GM12874 (cell line): ENCODE measurements around the gene SCRG1.

Experiments
- CTCF ChIP-seq: IDR thresholded peaks from 2 replicates; pipeline ENCODE4 v1.5.1; 2011; ENCODE audit warnings: low read depth, mild to moderate bottlenecking, control low read depth, low read length, moderate library complexity; ENCODE audit not compliant: insufficient read depth

SCRG1 gene

GRCh38 chr4:173411106-173411693 is 12.3 kb upstream of the SCRG1 start:
- TF ChIP-seq CTCF: no peak

- TF ChIP-seq CTCF: no peak
Observed at GRCh38 chr4:173410079-173410478, 11.2 kb upstream of the SCRG1 start.

DNA sequence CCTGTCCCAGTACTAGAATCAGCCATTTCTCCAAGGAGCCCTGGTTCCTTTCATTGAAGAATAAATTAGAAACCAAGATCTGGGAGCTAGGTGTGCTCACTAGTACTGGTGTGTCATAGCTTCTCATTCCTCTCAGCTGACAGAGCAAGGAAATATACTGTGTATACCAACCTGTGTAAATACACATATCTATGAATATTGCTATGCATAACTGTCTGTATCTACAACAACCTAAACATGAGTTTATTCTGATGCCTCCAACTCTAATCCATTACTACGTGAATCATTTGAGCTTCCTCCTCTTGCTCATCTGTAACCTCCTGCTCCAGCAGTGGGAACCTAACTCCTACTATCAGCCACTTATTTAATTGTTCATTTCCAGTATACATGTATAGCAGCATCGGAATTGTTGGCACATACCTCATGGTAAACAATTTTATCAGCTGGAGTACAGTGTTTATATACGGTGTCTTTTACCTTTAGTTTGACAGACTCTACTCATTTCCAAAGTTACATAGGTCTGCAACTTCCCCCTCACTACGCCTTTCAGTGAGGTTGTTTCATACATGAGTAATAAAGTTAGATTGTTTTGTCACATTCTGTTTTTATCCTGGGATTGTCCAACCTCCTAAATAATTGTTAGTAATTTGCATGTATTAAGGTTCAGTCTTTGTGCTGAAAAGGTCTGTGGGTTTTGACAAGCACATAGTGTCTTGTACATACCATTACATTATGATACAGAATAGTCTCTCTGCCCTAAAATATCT is 7.1 kb upstream of the SCRG1 start:
- TF ChIP-seq CTCF: no peak

GRCh38 chr4:173404296-173404865 is 5.5 kb upstream of the SCRG1 start:
- TF ChIP-seq CTCF: no peak

DNA sequence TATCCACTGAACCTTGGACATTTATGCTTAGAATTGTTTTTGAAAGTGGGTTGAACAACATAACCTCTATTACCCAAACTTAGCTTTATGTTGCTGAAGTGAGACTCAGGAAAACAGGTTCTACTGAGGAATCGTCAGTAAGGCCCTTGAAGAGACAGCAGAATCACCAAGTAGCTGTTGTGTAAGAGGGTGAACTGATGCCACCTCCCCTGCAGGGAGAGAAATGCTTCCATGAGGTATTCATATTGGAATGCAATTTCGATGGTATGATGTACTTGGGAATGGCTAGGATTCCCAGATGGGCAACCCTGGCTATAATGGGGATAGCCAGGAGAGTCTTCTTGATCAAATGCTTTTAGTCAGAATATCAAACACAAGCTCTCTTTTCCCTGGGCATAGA is 4.1 kb upstream of the SCRG1 start:
- TF ChIP-seq CTCF: no peak

DNA sequence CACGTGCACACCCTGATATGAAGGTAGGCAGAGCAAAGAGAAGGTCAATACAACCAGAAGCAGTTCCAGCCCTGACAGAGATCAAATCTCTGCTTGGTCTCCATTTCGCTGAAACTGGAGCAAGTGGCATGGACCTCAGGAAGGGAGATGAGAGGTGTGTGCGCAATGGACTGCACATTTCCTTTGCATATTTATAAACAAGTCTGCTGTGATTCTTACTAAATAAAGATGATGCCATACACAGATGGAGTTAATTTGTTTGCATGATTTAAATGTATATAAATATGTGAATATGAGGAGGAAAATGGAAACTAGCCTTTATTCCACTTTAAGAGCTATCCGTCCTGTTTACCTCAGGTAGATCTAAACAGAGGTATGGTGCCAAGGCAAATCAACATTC is 2.1 kb upstream of the SCRG1 start:
- no peak for TF ChIP-seq CTCF

DNA sequence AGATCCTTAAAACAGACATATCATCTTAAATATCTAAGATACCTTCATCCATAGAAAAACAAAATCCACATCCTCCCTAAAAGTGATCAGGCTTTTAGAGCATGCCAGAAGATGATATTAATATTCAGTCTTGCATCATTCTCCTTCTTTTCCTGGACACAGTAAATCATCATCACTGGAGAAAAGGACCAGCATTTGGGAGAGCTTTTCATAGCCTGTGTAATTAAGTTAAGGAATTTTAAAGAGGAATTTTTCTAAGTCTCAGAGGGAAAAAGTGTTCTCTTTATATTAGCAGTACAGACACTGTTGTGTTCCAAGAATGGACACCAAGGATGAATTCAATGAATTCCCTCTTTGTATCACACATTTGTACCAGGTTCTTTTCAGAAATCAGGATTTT is 696 bp downstream of the SCRG1 start:
- no peak for TF ChIP-seq CTCF
